SU-DHL-6 (cell line): ENCODE results near the gene NAA40.

Experiments used
- H2AFZ ChIP-seq: fragments of 200-600 bp; sonication (generic); 2 replicates; pipeline ENCODE4 v1.6.1; 2014; ENCODE audit warnings: low read depth, mild to moderate bottlenecking, moderate library complexity, mixed read lengths, antibody characterized with exemption, low read length; ENCODE audit not compliant: severe bottlenecking
- H3F3A ChIP-seq: fragments of 200-600 bp; shearing (Covaris generic); 2 replicates; pipeline ENCODE4 v1.6.0; 2016; ENCODE audit warnings: antibody characterized with exemption, mild to moderate bottlenecking; ENCODE audit not compliant: insufficient read depth
- H3K27ac ChIP-seq: fragments of 200-600 bp; sonication (generic); 2 replicates; pipeline ENCODE4 v1.5.1; 2016; ENCODE audit warnings: low read depth, mild to moderate bottlenecking, low read length, moderate library complexity, mixed read lengths
- H3K27me3 ChIP-seq: fragments of 200-600 bp; sonication (generic), shearing (Covaris generic); 2 replicates; pipeline ENCODE4 v1.6.0; 2014; ENCODE audit warnings: mild to moderate bottlenecking, low read length
- H3K36me3 ChIP-seq: fragments of 200-600 bp; sonication (generic); 2 replicates; pipeline ENCODE4 v1.6.1; 2014; ENCODE audit warnings: mild to moderate bottlenecking, low read length, mixed read lengths
- H3K4me2 ChIP-seq: fragments of 300-600, 200-600 bp; shearing (Covaris generic), sonication (generic); 2 replicates; pipeline ENCODE4 v1.6.0; 2014; ENCODE audit warnings: low read length, low read depth, mild to moderate bottlenecking; ENCODE audit not compliant: poor library complexity, severe bottlenecking
- H3K4me3 ChIP-seq: fragments of 200-600 bp; sonication (generic); 2 replicates; pipeline ENCODE4 v1.5.1; 2014; ENCODE audit warnings: antibody characterized with exemption, low read length, mild to moderate bottlenecking, mixed read lengths; ENCODE audit not compliant: insufficient read depth, poor library complexity, severe bottlenecking
- H3K79me2 ChIP-seq: fragments of 200-600 bp; sonication (generic); 2 replicates; pipeline ENCODE4 v1.6.1; 2014; ENCODE audit warnings: mild to moderate bottlenecking, low read length, moderate library complexity; ENCODE audit not compliant: insufficient read depth
- H3K9ac ChIP-seq: fragments of 200-600 bp; sonication (generic); 2 replicates; pipeline ENCODE4 v1.7.0; 2014; ENCODE audit warnings: mild to moderate bottlenecking, low read length
- H3K9me2 ChIP-seq: fragments of 200-600 bp; sonication (generic); replicated peaks from 2 replicates; pipeline ENCODE4 v1.6.1; 2014; ENCODE audit warnings: low read length; ENCODE audit not compliant: insufficient read depth
- H3K9me3 ChIP-seq: fragments of 200-600 bp; sonication (generic); 2 replicates; pipeline ENCODE4 v1.6.1; 2014; ENCODE audit warnings: low read length, mixed read lengths; ENCODE audit not compliant: insufficient read depth
- H4K20me1 ChIP-seq: fragments of 200-600 bp; sonication (generic); 2 replicates; pipeline ENCODE4 v1.6.1; 2014; ENCODE audit warnings: low read depth, mild to moderate bottlenecking, antibody characterized with exemption, low read length, moderate library complexity, mixed read lengths
- CTCF ChIP-seq: fragments of 200-600 bp; sonication (generic); IDR thresholded peaks from one replicate; pipeline ENCODE4 v1.5.1; 2017; ENCODE audit warnings: antibody characterized with exemption, mild to moderate bottlenecking, low read length, moderate library complexity; ENCODE audit not compliant: insufficient read depth, poor library complexity, severe bottlenecking
- EZH2phosphoT487 ChIP-seq: fragments of 200-600 bp; sonication (generic), shearing (Covaris generic); conservative IDR thresholded peaks from 2 replicates; pipeline ENCODE4 v1.6.1; 2018; ENCODE audit warnings: mild to moderate bottlenecking, antibody characterized with exemption, low read length, moderate library complexity, mixed read lengths

Gene NAA40

GRCh38 chr11:63906585-63906984 lies 32.2 kb upstream of the NAA40 start:
- Histone ChIP-seq H3K79me2 (no peaks in the 10 kb centered on the region), H2AFZ (no peak overlapping the region), H3K4me3 (no peak overlapping the region), H4K20me1 (no peaks in the 10 kb centered on the region), H3K36me3 (no peaks in the 10 kb centered on the region), H3K4me2 (no peak overlapping the region), H3K9me3 (no peaks in the 10 kb centered on the region), H3K27me3 (no peaks in the 10 kb centered on the region), H3K9ac (no peak overlapping the region), H3K27ac (no peak overlapping the region), H3F3A (no peaks in the 10 kb centered on the region), H3K9me2 (no peaks in the 10 kb centered on the region)
- TF ChIP-seq CTCF (no peak), EZH2phosphoT487 (no peak)

DNA sequence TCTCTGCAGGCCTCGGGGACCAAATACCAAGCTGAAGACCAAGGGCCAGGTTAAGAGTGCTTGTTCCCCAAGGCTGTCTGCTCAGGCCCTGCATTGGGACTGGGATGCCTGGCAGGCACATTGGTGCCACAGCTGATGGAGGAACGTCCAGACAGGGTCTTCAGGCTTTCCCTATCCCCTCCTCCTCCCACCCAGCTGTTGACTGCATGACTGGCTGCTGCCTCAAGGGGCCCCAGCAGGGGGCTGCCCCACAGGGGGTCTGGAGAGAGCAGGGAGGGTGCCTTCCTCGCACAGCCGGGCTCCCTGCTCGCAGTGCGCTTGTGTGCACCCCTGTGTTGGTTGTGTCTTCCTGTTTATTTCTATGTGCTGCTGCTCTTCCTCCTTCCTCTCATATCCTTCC lies 31.7 kb upstream of the NAA40 start:
- H3K9me2 ChIP-seq = no peaks in the 10 kb centered on the region
- H3K4me3 ChIP-seq = no peak overlapping the region
- TF ChIP-seq CTCF (no peak), EZH2phosphoT487 (no peak)
- H3K9me3 ChIP-seq = no peaks in the 10 kb centered on the region
- H3K9ac ChIP-seq = no peak overlapping the region
- no peaks in the 10 kb centered on the region for H3K36me3 ChIP-seq
- H3K27me3 ChIP-seq = no peaks in the 10 kb centered on the region
- no peaks in the 10 kb centered on the region for H3F3A ChIP-seq
- H2AFZ ChIP-seq = no peak overlapping the region
- no peak overlapping the region for H3K27ac ChIP-seq
- H3K79me2 ChIP-seq = no peaks in the 10 kb centered on the region
- no peak overlapping the region for H3K4me2 ChIP-seq
- H4K20me1 ChIP-seq = no peaks in the 10 kb centered on the region

DNA sequence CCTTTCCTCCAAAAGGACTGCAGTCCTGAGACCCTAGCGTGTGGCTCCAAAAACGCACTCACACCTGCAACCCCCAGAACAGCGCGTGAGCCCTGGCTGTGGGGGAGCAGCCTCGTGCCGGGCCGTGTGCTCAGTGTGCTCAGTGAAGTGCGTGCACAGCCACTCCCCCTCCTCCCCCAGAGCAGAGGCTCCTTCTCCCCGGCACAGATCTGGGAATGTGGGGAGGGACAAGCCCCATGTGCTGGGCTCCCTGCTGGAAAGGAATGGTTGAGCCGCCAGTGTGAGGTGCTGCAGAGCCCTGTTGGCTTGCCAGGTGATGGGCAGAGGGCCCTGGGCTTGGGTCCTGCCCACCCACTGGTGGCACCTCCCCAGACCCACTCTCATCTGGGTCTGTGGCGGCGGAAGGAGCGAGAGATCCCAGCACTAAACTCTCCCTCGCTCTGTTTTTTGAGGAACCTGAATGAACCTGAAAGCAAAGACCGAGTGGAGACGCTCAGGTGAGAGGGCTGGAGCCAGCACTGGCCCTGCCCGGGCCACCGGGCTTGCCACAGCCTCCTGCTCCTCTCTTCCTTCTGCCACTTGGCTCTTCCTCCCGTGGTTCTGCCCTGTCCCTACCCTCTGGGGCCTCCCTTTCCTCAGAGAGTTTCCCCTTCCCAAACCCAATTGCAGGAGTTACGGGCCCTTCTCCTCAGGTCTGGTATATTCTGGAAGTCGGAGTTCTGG lies 30.8 kb upstream of the NAA40 start:
- H3K79me2 ChIP-seq = no peaks in the 10 kb centered on the region
- no peaks in the 10 kb centered on the region for H3K9me3 ChIP-seq
- H3K4me3 ChIP-seq = no peak overlapping the region
- peaks cover 4% of the 10 kb centered on the region; the same call in 1 of the 2 replicates for H3F3A ChIP-seq
- no peaks in the 10 kb centered on the region for H4K20me1 ChIP-seq
- H2AFZ ChIP-seq = no peak overlapping the region
- H3K27me3 ChIP-seq = no peaks in the 10 kb centered on the region
- no peak overlapping the region for H3K9ac ChIP-seq
- TF ChIP-seq CTCF = no peak
- no peak for TF ChIP-seq EZH2phosphoT487
- H3K9me2 ChIP-seq = no peaks in the 10 kb centered on the region
- H3K4me2 ChIP-seq = no peak overlapping the region
- no peak overlapping the region for H3K27ac ChIP-seq
- H3K36me3 ChIP-seq = no peaks in the 10 kb centered on the region
